HL-60/S4 treated with phorbol 12-myristate 13-acetate at 8.2 ng/mL for 4 days and 3 days (cell line): ENCODE data around the gene PTPN22.

Experiments used
- in situ Hi-C: fragments of 300-500 bp; cut with MboI; formaldehyde crosslinking; loops from 2 replicates; pipeline ENCODE4 v1.15.0; 2022; ENCODE audit warnings: low sequenced_read_pairs

Gene PTPN22

DNA sequence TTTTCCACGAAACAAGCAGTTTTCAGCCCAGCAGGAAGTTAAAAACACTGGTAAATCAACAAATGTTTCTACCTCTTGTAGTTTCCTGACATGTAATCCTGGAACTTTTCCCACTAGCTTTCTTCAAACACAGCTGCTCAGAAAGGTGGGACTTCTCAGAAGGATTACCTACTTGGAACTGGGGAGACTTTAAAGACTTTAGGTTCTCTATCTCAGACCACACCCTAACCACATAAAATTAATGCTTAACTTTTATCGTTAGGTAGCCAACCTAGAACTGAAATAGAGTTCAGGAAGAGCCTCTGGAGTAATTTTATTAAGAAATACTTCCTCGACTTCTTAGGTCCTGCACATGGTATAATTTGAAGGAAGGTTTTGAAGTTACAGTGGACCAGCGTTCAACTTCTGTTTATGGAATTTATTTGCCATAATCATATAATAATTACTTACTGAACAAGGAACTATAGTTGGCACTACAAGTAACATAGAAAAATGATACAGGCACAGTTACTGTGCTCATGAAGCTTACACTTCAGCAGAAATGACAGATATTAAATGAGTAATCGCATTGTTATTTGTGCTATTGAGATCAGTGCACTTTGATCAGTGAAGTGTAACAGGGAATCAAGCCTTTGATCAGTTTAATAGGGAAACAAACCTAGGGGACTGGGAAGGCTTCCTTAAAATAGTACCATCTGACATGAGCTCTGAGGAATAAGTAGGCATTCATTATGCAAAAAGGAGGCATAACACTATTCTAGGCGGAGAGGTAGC, 16.1 kb upstream of the PTPN22 start, which contains the start of gene BCL2L15:
BCL2L15 (minus strand) TSS at position 180 of the 774 bp plus-strand sequence. CDS start 206 bp downstream, outside the sequence.
- in situ Hi-C loops, result no loop called here

- in situ Hi-C loops, result no loop called here
Measured at GRCh38 chr1:113886417-113887401, 15.2 kb upstream of the PTPN22 start.

GRCh38 chr1:113881661-113882060, 10.1 kb upstream of the PTPN22 start:
- in situ Hi-C loops, result no loop called here

- in situ Hi-C loops, result no loop called here
Measured at GRCh38 chr1:113879739-113880038, 8.2 kb upstream of the PTPN22 start.

DNA sequence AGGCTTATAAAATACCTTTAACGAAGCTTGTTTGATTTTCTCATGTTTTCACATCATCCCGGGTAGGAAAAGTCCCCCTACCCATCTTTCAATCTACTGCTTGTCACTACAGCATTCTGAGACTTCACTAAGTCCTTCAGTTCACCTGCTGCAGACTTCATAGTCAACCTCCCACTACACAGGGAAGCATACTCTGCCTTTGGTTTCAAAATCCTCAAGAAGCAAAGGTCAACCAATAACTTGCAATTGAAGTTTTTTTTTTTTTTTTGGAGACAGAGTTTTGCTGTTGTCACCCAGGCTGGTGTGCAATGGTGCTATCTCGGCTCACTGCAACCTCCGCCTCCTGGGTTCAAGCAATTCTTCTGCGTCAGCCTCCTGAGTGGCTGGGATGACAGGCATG, 4.7 kb upstream of the PTPN22 start:
- in situ Hi-C loops, result no loop called here

DNA sequence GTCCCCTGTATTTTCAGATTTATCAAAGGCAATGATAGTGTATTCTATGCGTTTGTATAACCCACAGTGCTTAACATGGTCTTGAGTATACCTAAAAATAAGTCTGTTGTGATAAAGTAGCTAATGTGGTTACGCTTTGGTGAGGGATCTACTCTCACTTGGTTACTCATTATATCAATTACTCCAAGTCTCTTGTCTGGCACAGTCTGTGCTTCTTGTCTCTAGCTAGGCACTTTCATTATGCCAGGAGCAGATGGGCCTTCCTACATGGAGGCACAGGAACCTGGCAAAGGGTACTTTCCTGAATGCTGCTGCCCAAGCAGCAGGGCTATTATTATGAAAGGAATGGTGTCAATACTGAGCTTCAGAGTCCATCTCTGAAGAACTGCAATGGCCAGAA, 4.2 kb upstream of the PTPN22 start:
- in situ Hi-C loops, result no loop called here

DNA sequence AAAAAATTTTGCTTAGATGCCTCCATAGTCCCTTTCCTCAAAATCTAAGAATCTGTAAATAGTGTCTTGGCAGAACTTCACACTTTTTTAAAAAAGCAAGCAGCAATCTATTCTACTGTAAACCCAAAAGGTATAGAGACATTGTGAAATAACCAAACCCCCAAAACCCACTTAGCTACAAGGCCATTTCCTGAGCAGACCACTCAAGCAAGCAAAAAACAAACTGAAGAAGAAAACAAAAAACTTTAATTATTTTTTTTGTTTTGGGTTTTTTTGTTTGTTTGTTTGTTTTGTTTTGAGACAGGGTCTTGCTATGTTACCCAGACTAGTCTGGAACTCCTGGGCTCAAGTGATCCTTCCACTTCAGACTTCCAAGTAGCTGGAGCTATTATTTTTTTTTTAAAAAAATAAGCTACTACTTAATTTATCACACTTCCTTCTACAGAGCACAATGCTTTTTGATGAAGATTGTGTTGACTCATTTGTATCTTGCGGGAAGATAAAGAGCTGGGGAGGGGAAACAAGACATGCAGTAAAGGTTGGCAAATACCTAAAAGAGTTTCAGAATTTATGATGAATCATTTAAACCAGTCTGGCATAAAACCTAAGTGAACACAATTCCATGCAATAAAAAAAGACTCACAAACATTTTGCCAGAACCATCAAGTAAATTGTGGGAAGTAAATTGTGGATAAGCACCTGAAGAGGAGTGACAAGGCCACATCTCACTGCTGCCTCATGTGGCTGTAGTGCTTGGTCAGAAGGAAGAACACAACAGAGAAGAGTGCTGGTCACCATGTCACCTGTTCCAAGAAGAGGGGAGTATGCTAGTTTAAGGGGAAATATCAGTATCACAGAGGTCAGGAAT, 2.7 kb upstream of the PTPN22 start:
- in situ Hi-C loops, result no loop called here

- in situ Hi-C loops, result no loop called here
Measured at GRCh38 chr1:113872219-113872935, 865 bp upstream of the PTPN22 start.

- in situ Hi-C loops, result no loop called here
Measured at GRCh38 chr1:113870778-113871177, 734 bp downstream of the PTPN22 start.

GRCh38 chr1:113868387-113869083, 3.0 kb downstream of the PTPN22 start:
- in situ Hi-C loops, result no loop called here

DNA sequence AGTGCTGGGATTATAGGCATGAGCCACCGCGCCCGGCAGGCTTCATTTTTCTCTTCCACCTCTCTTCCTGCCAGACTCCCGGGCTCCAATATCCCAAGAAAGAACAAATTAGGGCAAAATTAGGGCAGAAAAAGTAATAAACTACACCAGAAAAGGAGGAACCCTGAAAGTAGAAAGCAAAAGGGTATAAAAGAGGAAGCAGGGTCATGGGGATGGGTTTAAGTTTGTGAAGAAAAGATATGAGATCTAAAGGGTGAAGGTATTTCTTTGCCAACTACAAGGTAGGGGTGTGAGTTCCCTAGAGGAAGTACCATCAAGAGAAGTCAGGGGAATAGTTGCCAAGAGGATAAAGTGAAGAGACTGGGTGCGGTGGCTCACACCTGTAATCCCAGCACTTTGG, 9.9 kb downstream of the PTPN22 start:
- in situ Hi-C loops, result no loop called here

GRCh38 chr1:113860891-113861290, 10.6 kb downstream of the PTPN22 start:
- in situ Hi-C loops, result no loop called here

DNA sequence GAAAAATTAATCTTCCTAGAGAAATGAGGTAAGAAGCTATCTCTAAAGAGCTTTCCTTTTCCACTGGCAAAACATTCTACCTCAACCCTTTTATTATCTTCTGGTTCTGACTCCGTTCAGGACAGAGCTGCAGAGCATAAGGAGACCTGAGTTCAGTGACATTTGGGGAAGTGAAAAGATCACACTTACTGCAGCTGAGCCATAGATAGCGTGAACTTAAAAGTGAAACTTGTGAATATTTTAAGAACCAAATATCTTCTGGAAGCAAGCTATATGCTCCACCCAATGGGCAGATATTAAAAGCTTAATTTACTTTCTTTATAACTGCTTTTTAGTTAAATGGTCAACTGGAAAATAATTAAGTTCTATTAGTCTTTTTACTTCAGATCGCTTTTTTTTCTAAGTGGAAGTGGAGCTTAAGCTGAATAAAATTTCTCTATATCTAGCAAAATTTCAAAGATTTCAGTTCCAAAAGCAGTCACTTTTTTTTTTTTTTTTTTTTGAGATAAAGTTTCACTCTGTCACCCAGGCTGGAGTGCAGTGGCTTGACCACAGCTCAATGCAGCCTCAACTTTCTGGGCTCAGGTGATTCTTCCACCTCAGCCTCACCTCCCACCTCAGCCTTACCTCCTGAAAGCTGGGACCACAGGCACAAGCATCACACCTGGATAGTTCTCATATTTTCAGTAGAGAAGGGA, 11.9 kb downstream of the PTPN22 start:
- in situ Hi-C loops, result no loop called here

- in situ Hi-C loops, result no loop called here
Measured at GRCh38 chr1:113858982-113859381, 12.5 kb downstream of the PTPN22 start.

DNA sequence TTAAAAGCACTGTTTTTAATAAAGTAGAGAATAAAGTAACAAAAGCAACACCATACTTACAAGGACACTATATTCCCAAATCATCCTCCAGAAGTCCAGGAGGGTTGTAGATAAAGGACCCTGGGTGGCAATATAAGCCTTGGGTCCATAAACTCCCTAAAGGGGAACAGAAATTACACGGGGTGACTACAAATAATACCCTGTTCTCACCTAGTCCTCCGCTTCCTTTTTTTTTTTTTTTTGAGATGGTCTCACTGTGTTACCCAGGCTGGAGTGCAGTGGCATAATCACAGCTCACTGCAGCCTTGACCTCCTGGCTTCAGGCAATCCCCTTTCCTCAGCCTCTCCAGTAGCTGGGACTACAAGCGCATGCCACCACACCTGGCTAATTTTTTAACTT, 13.1 kb downstream of the PTPN22 start:
- in situ Hi-C loops, result no loop called here

DNA sequence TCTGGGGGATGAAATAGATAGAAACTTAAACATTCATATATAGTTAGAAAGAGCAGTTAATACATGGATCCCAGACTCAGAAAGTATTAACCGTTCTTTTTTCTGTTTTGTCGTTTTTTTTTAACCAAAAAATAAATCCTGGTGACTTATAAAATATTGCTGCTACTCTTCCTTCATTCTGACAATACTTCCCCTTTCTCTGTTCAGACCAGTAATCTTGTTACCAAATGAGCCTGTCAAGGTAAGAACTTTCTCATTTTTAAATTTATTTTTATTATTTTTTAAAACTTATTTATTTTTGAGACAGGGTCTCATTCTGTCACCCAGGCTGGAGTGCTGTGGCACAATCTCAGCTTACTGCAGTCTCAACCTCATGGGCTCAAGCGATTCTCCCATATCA, 13.7 kb downstream of the PTPN22 start:
- in situ Hi-C loops, result no loop called here

DNA sequence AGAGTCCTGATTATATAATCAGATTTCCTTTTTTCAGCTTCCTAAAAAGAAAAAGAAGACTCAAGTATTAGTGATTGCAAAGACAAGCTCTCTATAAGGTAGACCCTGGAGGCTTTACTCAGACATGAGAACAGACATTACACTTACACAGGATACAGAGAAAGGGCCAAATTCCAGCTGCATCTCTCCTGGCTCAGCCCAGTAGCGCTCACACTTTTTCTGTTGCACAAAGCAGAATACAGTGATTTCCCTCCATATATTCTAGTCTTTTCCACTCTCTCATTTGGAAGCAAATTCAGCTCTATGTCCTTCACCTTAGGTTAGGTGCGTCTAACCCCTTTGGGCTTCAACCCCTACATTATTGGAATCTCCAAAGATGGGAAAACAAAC, 15.1 kb downstream of the PTPN22 start:
- in situ Hi-C loops, result no loop called here

- in situ Hi-C loops, result no loop called here
Measured at GRCh38 chr1:113855630-113856400, 15.7 kb downstream of the PTPN22 start.
